Activated CD4-positive, alpha-beta T cell treated with anti-CD3 and anti-CD28 coated beads, Interleukin-2, amount 50 U/mL, for 1 hour (primary cell): Measurements from ENCODE around the gene HSPA1L.

Experiments used
- DNase-seq: peaks from one replicate; pipeline ENCODE4 v3.0.0-alpha.2; 2020

Gene HSPA1L

DNA sequence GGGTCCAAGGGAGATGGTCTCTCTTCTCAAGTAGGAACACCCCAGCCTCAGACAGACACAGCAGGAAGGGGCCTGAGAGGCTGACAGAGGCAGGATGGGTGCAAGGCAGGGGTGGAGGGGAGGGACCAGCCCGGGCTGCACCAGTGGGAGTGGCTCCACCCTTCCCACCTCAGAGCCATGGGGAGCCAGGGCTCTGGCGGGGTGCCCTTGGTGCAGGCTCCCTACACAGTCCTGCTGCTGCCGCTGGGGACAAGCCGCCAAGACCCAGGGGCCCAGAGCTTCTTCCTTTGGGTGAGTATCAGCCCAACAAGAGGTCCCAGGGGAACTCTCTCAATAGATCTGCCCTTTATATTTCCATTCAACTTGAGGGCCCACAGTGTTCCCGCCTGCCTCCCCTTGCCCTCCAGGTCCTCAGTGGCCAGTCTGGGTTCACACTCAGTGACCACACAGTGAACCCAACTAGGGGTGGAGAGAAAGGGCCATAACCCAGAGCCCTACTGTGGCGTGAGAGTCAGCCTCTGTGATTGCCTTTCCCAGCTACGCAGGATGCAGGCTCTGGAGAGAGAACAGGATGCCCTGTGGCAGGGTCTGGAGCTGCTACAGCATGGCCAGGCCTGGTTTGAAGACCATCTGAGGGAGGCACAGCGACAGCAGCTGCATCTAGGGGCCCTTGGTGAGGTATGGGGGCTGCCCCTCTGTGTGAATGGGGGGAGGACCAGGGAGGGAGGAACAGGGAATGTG lies 52.0 kb downstream of the HSPA1L start:
- no peak for DNase-seq

GRCh38 chr6:31762356-31762755 lies 52.7 kb downstream of the HSPA1L start, which contains the start of gene SAPCD1:
SAPCD1 (plus strand) TSS chr6:31762656; CDS start chr6:31763055, 399 bp downstream.
- no peak for DNase-seq

- no peak for DNase-seq
Observed at GRCh38 chr6:31761343-31761742, 53.7 kb downstream of the HSPA1L start.

GRCh38 chr6:31760790-31761189 lies 54.3 kb downstream of the HSPA1L start:
- no peak for DNase-seq
